SK-N-SH (cell line): Measurements from ENCODE around the gene STT3B. TPM values are rescaled to one million over a fixed set of nuclear protein-coding genes. Genes with fewer than 3 reads are reported as not detected.

ENCODE experiments used
- CTCF ChIA-PET: fragments of 300-600, 350-600 bp; formaldehyde crosslinking; extraction: SDS; loops from one replicate; lab custom pipeline; 2021; lab: Yijun Ruan, JAX
- POLR2A ChIA-PET: fragments of 350-600 bp; sonication (Branson Sonifier 250); formaldehyde crosslinking; extraction: SDS; loops from one replicate; lab custom pipeline; 2020; ENCODE audit warnings: antibody characterized with exemption, inconsistent platforms; lab: Yijun Ruan, JAX
- DNase-seq: peaks from one replicate; pipeline ENCODE4 v3.0.0; 2012
- H2AFZ ChIP-seq: fragments of 200-600 bp; sonication (generic); 2 replicates; pipeline ENCODE4 v1.8.1; 2016; ENCODE audit warnings: antibody characterized with exemption, mild to moderate bottlenecking, low read depth
- H3F3A ChIP-seq: fragments of 200-600 bp; sonication (generic); replicated peaks from 2 replicates; pipeline ENCODE3; 2016; ENCODE audit warnings: antibody characterized with exemption, mild to moderate bottlenecking; ENCODE audit not compliant: insufficient read depth
- H3K27ac ChIP-seq, 2 experiments: fragments of 200-500 bp in 1 of 2; fragments of 200-600 bp in 1 of 2; sonication (Bioruptor generic) in 1 of 2; sonication (generic), shearing (Covaris generic) in 1 of 2; 2 replicates each; pipeline versions ENCODE4 v1.5.1 to v1.6.1; 2014 to 2016; ENCODE audit warnings: low read depth in 2 of 2, inconsistent platforms in 1 of 2, low read length in 1 of 2, mild to moderate bottlenecking in 1 of 2, mixed read lengths in 1 of 2
- H3K27me3 ChIP-seq: fragments of 200-600 bp; sonication (generic), shearing (Covaris generic); 2 replicates; pipeline ENCODE4 v1.6.1; 2016; ENCODE audit warnings: mixed run types; ENCODE audit not compliant: insufficient read depth
- H3K36me3 ChIP-seq, 2 experiments: fragments of 200-500 bp in 1 of 2; fragments of 200-600 bp in 1 of 2; sonication (Bioruptor generic) in 1 of 2; sonication (generic) in 1 of 2; replicated peaks in 1 of 2; 2 replicates each; pipeline versions ENCODE3 to v1.5.1; 2014 to 2016; ENCODE audit warnings: low read length in 1 of 2, mild to moderate bottlenecking in 1 of 2; ENCODE audit not compliant: insufficient read depth in 2 of 2, control insufficient read depth in 1 of 2
- H3K4me1 ChIP-seq, 2 experiments: fragments of 200-500 bp in 1 of 2; fragments of 200-600 bp in 1 of 2; sonication (Bioruptor generic) in 1 of 2; sonication (generic), shearing (Covaris generic) in 1 of 2; 2 replicates each; pipeline versions ENCODE4 v1.5.1 to v1.6.1; 2014 to 2016; ENCODE audit warnings: low read depth in 1 of 2, low read length in 1 of 2, mixed run types in 1 of 2; ENCODE audit not compliant: insufficient read depth in 2 of 2, control insufficient read depth in 1 of 2
- H3K4me2 ChIP-seq: fragments of 200-600 bp; sonication (generic), shearing (Covaris generic); 2 replicates; pipeline ENCODE4 v1.6.1; 2017; ENCODE audit warnings: mixed run types
- H3K4me3 ChIP-seq, 2 experiments: fragments of 200-500 bp in 1 of 2; fragments of 200-600 bp in 1 of 2; sonication (Bioruptor generic) in 1 of 2; sonication (generic), shearing (Covaris generic) in 1 of 2; 2 replicates each; pipeline versions ENCODE4 v1.5.1 to v1.8.1; 2014 to 2016; ENCODE audit warnings: low read depth in 2 of 2, inconsistent platforms in 1 of 2, low read length in 1 of 2, mild to moderate bottlenecking in 1 of 2, mixed read lengths in 1 of 2, moderate library complexity in 1 of 2
- H3K79me2 ChIP-seq: fragments of 200-600 bp; sonication (generic); 2 replicates; pipeline ENCODE4 v1.8.1; 2017; ENCODE audit warnings: mild to moderate bottlenecking; ENCODE audit not compliant: insufficient read depth
- H3K9ac ChIP-seq: fragments of 200-600 bp; sonication (generic); 2 replicates; pipeline ENCODE4 v1.6.1; 2017; ENCODE audit warnings: mixed run types
- H3K9me2 ChIP-seq: fragments of 200-600 bp; sonication (generic); 2 replicates; pipeline ENCODE4 v1.6.1; 2017; ENCODE audit warnings: mixed run types
- H3K9me3 ChIP-seq: fragments of 200-600 bp; sonication (generic); 2 replicates; pipeline ENCODE4 v1.6.1; 2017; ENCODE audit warnings: mixed run types, mild to moderate bottlenecking, moderate library complexity
- H4K20me1 ChIP-seq: fragments of 200-600 bp; sonication (generic); 2 replicates; pipeline ENCODE4 v1.6.1; 2017; ENCODE audit warnings: mild to moderate bottlenecking, mixed run types; ENCODE audit not compliant: insufficient read depth
- CTCF ChIP-seq: fragments of 200-600 bp; sonication (generic); IDR thresholded peaks from 2 replicates; pipeline ENCODE4 v1.6.1; 2017; ENCODE audit warnings: antibody characterized with exemption, mild to moderate bottlenecking, moderate library complexity
- MAX ChIP-seq: IDR thresholded peaks from 2 replicates; pipeline ENCODE4 v1.4.0; 2012; ENCODE audit warnings: low read depth
- MEF2A ChIP-seq: IDR thresholded peaks from 2 replicates; pipeline ENCODE4 v1.4.0; 2012; ENCODE audit warnings: low read depth, borderline replicate concordance
- RAD21 ChIP-seq: IDR thresholded peaks from 2 replicates; pipeline ENCODE4 v1.6.1; 2012; ENCODE audit warnings: mild to moderate bottlenecking, low read length
- RFX5 ChIP-seq: IDR thresholded peaks from 2 replicates; pipeline ENCODE4 v1.6.1; 2012; ENCODE audit warnings: mild to moderate bottlenecking, improper control_type of control experiment, low read length
- RXRA ChIP-seq: IDR thresholded peaks from 2 replicates; pipeline ENCODE4 v1.4.0; 2012; ENCODE audit warnings: low read depth, mild to moderate bottlenecking, borderline replicate concordance
- SMC3 ChIP-seq: IDR thresholded peaks from 2 replicates; pipeline ENCODE4 v1.6.1; 2012; ENCODE audit warnings: low read depth, low read length, improper control_type of control experiment
- WGBS: methylation state at CpG from one replicate; pipeline ENCODE4 v1.1.6; 2017; ENCODE audit warnings: low lambda C conversion rate; 5-methylcytosine and 5-hydroxymethylcytosine counted together
- polyA plus RNA-seq, 3 experiments: library from polyadenylated mRNA; depleted of rRNA; stranded (reverse); fragments of >200 nt; gene quantifications; 2 replicates each; pipeline ENCODE4 v1.2.3, GENCODE V29; 2012

STT3B gene
- polyA plus RNA-seq, 1 of the 3 experiments (the other 2 are of a cell fraction), result 27.9 TPM

GRCh38 chr3:31610700-31611275, 78.1 kb downstream of the STT3B start:
- 0 out of 2 replicates have a peak, but pooled peaks cover 5% of the 10 kb centered on the region for H4K20me1 ChIP-seq
- peaks cover 0 to 7% of the 10 kb centered on the region in 2 experiments; a peak in 2 of 4 replicates for H3K4me1 ChIP-seq
- peak; percentile 59; the same call in 1 of the 2 replicates for TF ChIP-seq SMC3
- TF ChIP-seq CTCF, result peak; percentile 60
- TF ChIP-seq MAX, result no peak
- peak; percentile 78 for TF ChIP-seq RAD21
- peak; percentile 30 for DNase-seq
- peaks cover 14% of the 10 kb centered on the region for H3F3A ChIP-seq
- H3K9me2 ChIP-seq, result no peaks in the 10 kb centered on the region
- no peak overlapping the region for H3K27ac ChIP-seq
- CTCF ChIA-PET, result interaction anchor here (0.6 to 1.9 kb wide), 18 partner anchors 10 to 842 kb away, joined by 3 to 16 read pairs (median 3); no protein-coding TSS in a partner anchor
- peaks cover 5% of the 10 kb centered on the region; the same call in 1 of the 2 replicates for H3K9me3 ChIP-seq
- WGBS, result 65% methylated on average over 1 of the region's 1 CpG
- no peaks in the 10 kb centered on the region for H3K27me3 ChIP-seq
- peaks cover 43% of the 10 kb centered on the region; the same call in 1 of the 2 replicates for H3K79me2 ChIP-seq
- H3K36me3 ChIP-seq, result peaks cover 0 to 24% of the 10 kb centered on the region in 2 experiments
- no peak overlapping the region for H3K4me3 ChIP-seq
- POLR2A ChIA-PET, result no interaction called here
- H3K4me2 ChIP-seq, result no peak overlapping the region
- no peak overlapping the region for H3K9ac ChIP-seq
- H2AFZ ChIP-seq, result no peak overlapping the region

DNA sequence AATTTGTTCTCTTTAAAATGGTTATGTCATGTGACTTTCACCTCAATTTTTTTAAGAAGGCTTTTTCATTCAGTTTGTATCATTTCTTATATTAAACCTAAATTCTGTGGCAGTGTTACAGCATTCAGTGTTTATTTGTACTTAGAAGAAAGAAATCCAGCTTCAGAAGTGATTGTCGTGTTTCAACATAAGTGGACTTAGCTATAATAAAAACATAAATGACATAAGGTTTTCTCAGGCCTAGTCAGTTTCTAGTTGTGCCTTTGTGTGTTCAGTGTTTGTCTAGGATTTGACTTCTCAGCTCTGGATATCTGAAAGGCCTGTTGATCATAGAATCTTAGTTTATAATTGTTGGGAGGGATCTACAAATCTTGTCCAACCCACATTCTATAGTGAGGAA, 80.5 kb downstream of the STT3B start:
- POLR2A ChIA-PET, result no interaction called here

More for the DNA sequence above, 80.5 kb downstream of the STT3B start:
- Histone ChIP-seq H3K79me2 (peaks cover 29% of the 10 kb centered on the region; the same call in 1 of the 2 replicates), H4K20me1 (0 out of 2 replicates have a peak, but pooled peaks cover 5% of the 10 kb centered on the region), H3K4me3 (no peak overlapping the region), H3K9me2 (no peaks in the 10 kb centered on the region), H3F3A (peaks cover 14% of the 10 kb centered on the region), H3K4me2 (no peak overlapping the region), H3K9me3 (no peaks in the 10 kb centered on the region), H3K27me3 (no peaks in the 10 kb centered on the region), H3K9ac (no peak overlapping the region), H2AFZ (no peak overlapping the region), H3K27ac (no peak overlapping the region), H3K4me1 (peaks cover 0 to 7% of the 10 kb centered on the region in 2 experiments; a peak in 2 of 4 replicates), H3K36me3 (peaks cover 9 to 23% of the 10 kb centered on the region in 2 experiments)
- DNase-seq, result no peak
- TF ChIP-seq CTCF (no peak), RXRA (no peak), RFX5 (no peak), MEF2A (no peak)
- WGBS, result 100% methylated on average over 1 of the region's 1 CpG
- CTCF ChIA-PET, result interaction anchor here (0.8 to 1.0 kb wide), 4 partner anchors 16 to 531 kb away, joined by 3 to 4 read pairs (median 4); no protein-coding TSS in a partner anchor
